KMS-11 (cell line): ENCODE results near the gene RBM25.

Source experiments
- H2AFZ ChIP-seq: fragments of 200-600 bp; sonication (generic); 2 replicates; pipeline ENCODE4 v1.6.1; 2016; ENCODE audit warnings: antibody characterized with exemption, mixed run types, low read depth
- H3K27ac ChIP-seq: fragments of 200-600 bp; sonication (generic); 2 replicates; pipeline ENCODE4 v1.6.1; 2016; ENCODE audit warnings: mild to moderate bottlenecking, mixed run types
- H3K27me3 ChIP-seq: fragments of 200-600 bp; sonication (generic); 2 replicates; pipeline ENCODE4 v1.6.1; 2017; ENCODE audit warnings: mild to moderate bottlenecking, low read depth, mixed run types, moderate library complexity; ENCODE audit not compliant: insufficient read depth
- H3K36me3 ChIP-seq: fragments of 200-600 bp; sonication (generic); 2 replicates; pipeline ENCODE4 v1.6.1; 2017; ENCODE audit warnings: mild to moderate bottlenecking, mixed run types; ENCODE audit not compliant: insufficient read depth
- H3K4me1 ChIP-seq: fragments of 200-600 bp; sonication (generic); 2 replicates; pipeline ENCODE4 v1.6.1; 2016; ENCODE audit warnings: mild to moderate bottlenecking, low read depth, mixed run types; ENCODE audit not compliant: poor library complexity, severe bottlenecking
- H3K4me2 ChIP-seq: fragments of 200-600 bp; sonication (generic); 2 replicates; pipeline ENCODE4 v1.7.0; 2016; ENCODE audit warnings: mild to moderate bottlenecking, mixed run types
- H3K4me3 ChIP-seq: fragments of 200-600 bp; sonication (generic); IDR thresholded peaks from 2 replicates; pipeline ENCODE4 v1.6.1; 2017; ENCODE audit warnings: low read depth, low read length, mixed read lengths; ENCODE audit not compliant: insufficient read depth
- H3K79me2 ChIP-seq: fragments of 200-600 bp; sonication (generic); 2 replicates; pipeline ENCODE4 v1.6.1; 2016; ENCODE audit warnings: low read depth, mixed run types; ENCODE audit not compliant: insufficient read depth
- H3K9ac ChIP-seq: fragments of 200-600 bp; sonication (generic); 2 replicates; pipeline ENCODE4 v1.6.1; 2016; ENCODE audit warnings: mild to moderate bottlenecking, mixed run types
- H4K20me1 ChIP-seq: fragments of 200-600 bp; sonication (generic); 2 replicates; pipeline ENCODE4 v1.6.1; 2016; ENCODE audit warnings: mild to moderate bottlenecking, mixed run types; ENCODE audit not compliant: insufficient read depth
- CTCF ChIP-seq: fragments of 200-600 bp; sonication (generic); conservative IDR thresholded peaks from 2 replicates; pipeline ENCODE4 v1.6.1; 2017; ENCODE audit warnings: low read depth, mild to moderate bottlenecking, antibody characterized with exemption, low read length, moderate library complexity, mixed read lengths

RBM25 gene

GRCh38 chr14:73105727-73106126 is 47.4 kb downstream of the RBM25 start:
- Histone ChIP-seq H3K9ac (no peak overlapping the region), H4K20me1 (no peaks in the 10 kb centered on the region), H3K4me3 (no peak overlapping the region), H3K4me1 (no peaks in the 10 kb centered on the region), H3K4me2 (no peak overlapping the region), H3K36me3 (no peaks in the 10 kb centered on the region), H3K27me3 (no peaks in the 10 kb centered on the region), H3K79me2 (no peaks in the 10 kb centered on the region), H3K27ac (no peak overlapping the region), H2AFZ (no peak overlapping the region)
- no peak for TF ChIP-seq CTCF

- Histone ChIP-seq H3K79me2 (no peaks in the 10 kb centered on the region), H3K36me3 (0 out of 2 replicates have a peak, but pooled peaks cover 3% of the 10 kb centered on the region), H3K27ac (no peak overlapping the region), H3K27me3 (no peaks in the 10 kb centered on the region), H2AFZ (no peak overlapping the region), H3K4me3 (no peak overlapping the region), H4K20me1 (no peaks in the 10 kb centered on the region), H3K4me2 (no peak overlapping the region), H3K9ac (no peak overlapping the region), H3K4me1 (no peaks in the 10 kb centered on the region)
- TF ChIP-seq CTCF = no peak
Observed at GRCh38 chr14:73116079-73116665, 57.8 kb downstream of the RBM25 start.

GRCh38 chr14:73124180-73124894 is 66.0 kb downstream of the RBM25 start:
- H3K27me3 ChIP-seq = no peaks in the 10 kb centered on the region
- H3K9ac ChIP-seq = no peak overlapping the region
- H2AFZ ChIP-seq = no peak overlapping the region
- 0 out of 2 replicates have a peak, but pooled peaks cover 3% of the 10 kb centered on the region for H3K36me3 ChIP-seq
- H4K20me1 ChIP-seq = no peaks in the 10 kb centered on the region
- no peak for TF ChIP-seq CTCF
- H3K4me2 ChIP-seq = no peak overlapping the region
- H3K4me3 ChIP-seq = no peak overlapping the region
- H3K79me2 ChIP-seq = no peaks in the 10 kb centered on the region
- H3K4me1 ChIP-seq = no peaks in the 10 kb centered on the region
- H3K27ac ChIP-seq = no peak overlapping the region

- TF ChIP-seq CTCF = no peak
- no peaks in the 10 kb centered on the region for H3K4me1 ChIP-seq
- no peaks in the 10 kb centered on the region for H3K79me2 ChIP-seq
- 0 out of 2 replicates have a peak, but pooled peaks cover 3% of the 10 kb centered on the region for H3K36me3 ChIP-seq
- H3K27ac ChIP-seq = no peak overlapping the region
- no peak overlapping the region for H3K4me3 ChIP-seq
- H3K4me2 ChIP-seq = no peak overlapping the region
- H4K20me1 ChIP-seq = no peaks in the 10 kb centered on the region
- no peaks in the 10 kb centered on the region for H3K27me3 ChIP-seq
- H2AFZ ChIP-seq = no peak overlapping the region
- H3K9ac ChIP-seq = no peak overlapping the region
Observed at GRCh38 chr14:73125169-73125588, 66.8 kb downstream of the RBM25 start.
